ENCODE measurements around the gene TMEM42.

The TMEM42 gene

GRCh38 chr3:44875596-44875995 is 13.9 kb downstream of the TMEM42 start:
- DNase-seq: no peak

GRCh38 chr3:44877333-44877732 is 15.6 kb downstream of the TMEM42 start:
- no peak for DNase-seq

GRCh38 chr3:44880284-44880683 is 18.6 kb downstream of the TMEM42 start:
- DNase-seq: no peak

- DNase-seq: no peak
Measured at GRCh38 chr3:44883213-44883955, 21.7 kb downstream of the TMEM42 start.

- no peak for DNase-seq
Measured at GRCh38 chr3:44883999-44884431, 22.3 kb downstream of the TMEM42 start.

GRCh38 chr3:44885618-44886017 is 23.9 kb downstream of the TMEM42 start:
- no peak for DNase-seq

- no peak for DNase-seq
Measured at GRCh38 chr3:44886561-44886960, 24.8 kb downstream of the TMEM42 start.

GRCh38 chr3:44887101-44887500 is 25.4 kb downstream of the TMEM42 start:
- no peak for DNase-seq

GRCh38 chr3:44890258-44890657 is 28.5 kb downstream of the TMEM42 start:
- DNase-seq: no peak

- DNase-seq: no peak
Measured at GRCh38 chr3:44890852-44891251, 29.1 kb downstream of the TMEM42 start.

- DNase-seq: no peak
Measured at GRCh38 chr3:44892689-44893088, 31.0 kb downstream of the TMEM42 start.

- DNase-seq: no peak
Measured at GRCh38 chr3:44893097-44893496, 31.4 kb downstream of the TMEM42 start.

GRCh38 chr3:44894485-44894884 is 32.8 kb downstream of the TMEM42 start:
- peak; percentile 22 for DNase-seq

GRCh38 chr3:44896440-44896839 is 34.7 kb downstream of the TMEM42 start:
- no peak for DNase-seq

- no peak for DNase-seq
Measured at GRCh38 chr3:44899683-44900367, 38.1 kb downstream of the TMEM42 start.

- DNase-seq: no peak
Measured at GRCh38 chr3:44902628-44903027, 40.9 kb downstream of the TMEM42 start.

- no peak for DNase-seq
Measured at GRCh38 chr3:44903314-44903713, 41.6 kb downstream of the TMEM42 start.

- no peak for DNase-seq
Measured at GRCh38 chr3:44903751-44904150, 42.0 kb downstream of the TMEM42 start.

- DNase-seq: no peak
Measured at GRCh38 chr3:44905446-44906157, 43.9 kb downstream of the TMEM42 start.

GRCh38 chr3:44906997-44907396 is 45.3 kb downstream of the TMEM42 start:
- DNase-seq: no peak

GRCh38 chr3:44907612-44908011 is 45.9 kb downstream of the TMEM42 start:
- DNase-seq: no peak

GRCh38 chr3:44909063-44909462 is 47.4 kb downstream of the TMEM42 start:
- no peak for DNase-seq

GRCh38 chr3:44910693-44911092 is 49.0 kb downstream of the TMEM42 start:
- no peak for DNase-seq

Data from NCI-H2171 treated with DMSO at 0.1 percent for 48 hours (cell line).